NCI-H2171 treated with DMSO at 0.1 percent for 48 hours (cell line): ENCODE measurements around the gene FGR.

Experiments
- DNase-seq: peaks from one replicate; lab custom pipeline; 2025; lab: John Stamatoyannopoulos, UW

The FGR gene

GRCh38 chr1:27566462-27567145 is 68.4 kb downstream of the FGR start:
- DNase-seq: peak; percentile 57

- peak; percentile 41 for DNase-seq
Observed at GRCh38 chr1:27564710-27565649, 70.0 kb downstream of the FGR start.

- no peak for DNase-seq
Observed at GRCh38 chr1:27563591-27564471, 71.2 kb downstream of the FGR start.

GRCh38 chr1:27563341-27563590 is 71.7 kb downstream of the FGR start:
- DNase-seq: no peak

GRCh38 chr1:27562534-27563340 is 72.2 kb downstream of the FGR start:
- DNase-seq: no peak
